Liver (tissue), 3 donors: ENCODE data around the gene HLCS.

Experiments used
- CTCF ChIP-seq: fragments of 150-350 bp; IDR thresholded peaks from 2 replicates; pipeline ENCODE4 v1.5.1; 2017; ENCODE audit warnings: improper control_type of control experiment, low read depth, low read length; ENCODE audit not compliant: missing input control
- GABPA ChIP-seq, 2 donors: IDR thresholded peaks in 1 of 2; conservative IDR thresholded peaks in 1 of 2; 2 replicates each; pipeline ENCODE4 v1.6.1; 2016; ENCODE audit warnings: antibody characterized with exemption in 2 of 2, mild to moderate bottlenecking in 1 of 2, moderate library complexity in 1 of 2
- MAX ChIP-seq: IDR thresholded peaks from 2 replicates; pipeline ENCODE4 v1.6.1; 2016; ENCODE audit warnings: antibody characterized with exemption
- RAD21 ChIP-seq, 2 donors: IDR thresholded peaks; 2 replicates each; pipeline ENCODE4 v1.6.1; 2016; ENCODE audit warnings: antibody characterized with exemption in 2 of 2, mild to moderate bottlenecking in 2 of 2
- REST ChIP-seq: IDR thresholded peaks from 2 replicates; pipeline ENCODE4 v1.6.1; 2016; ENCODE audit warnings: antibody characterized with exemption, mild to moderate bottlenecking
- RXRA ChIP-seq, 2 donors: IDR thresholded peaks; 2 replicates each; pipeline ENCODE4 v1.6.1; 2017 to 2018; ENCODE audit warnings: antibody characterized with exemption in 2 of 2, mild to moderate bottlenecking in 1 of 2
- TAF1 ChIP-seq: conservative IDR thresholded peaks from 2 replicates; pipeline ENCODE4 v1.6.1; 2016; ENCODE audit warnings: antibody characterized with exemption, mild to moderate bottlenecking
- YY1 ChIP-seq: IDR thresholded peaks from 2 replicates; pipeline ENCODE4 v1.6.1; 2016; ENCODE audit warnings: antibody characterized with exemption, mild to moderate bottlenecking
- ZBTB33 ChIP-seq: IDR thresholded peaks from 2 replicates; pipeline ENCODE4 v1.6.1; 2016; ENCODE audit warnings: antibody characterized with exemption
- donor health status: healthy.
- donor health status: healthy.

GRCh38 chr21:36830100-36830499 is 136.4 kb downstream of the HLCS start:
- TF ChIP-seq MAX (no peak), TAF1 (no peak), CTCF (no peak), RXRA (IDR thresholded peaks at IDR 0.05) (no peak), REST (no peak), GABPA (IDR thresholded peaks at IDR 0.05 in 1 of 2, conservative IDR thresholded peaks at IDR 0.05 in 1 of 2) (no peak), YY1 (no peak), RAD21 (IDR thresholded peaks at IDR 0.05) (no peak), ZBTB33 (no peak)
